ENCODE data around the gene COQ8B. TPM values are rescaled to one million over a fixed set of nuclear protein-coding genes. Genes with fewer than 3 reads are reported as not detected.
A peak's percentile ranks its signal among the peaks of the same experiment; 100 is the strongest.

Gene COQ8B
- total and polyA plus RNA-seq, 4 donors: 34.7 to 78.8 (median 52.3) TPM

DNA sequence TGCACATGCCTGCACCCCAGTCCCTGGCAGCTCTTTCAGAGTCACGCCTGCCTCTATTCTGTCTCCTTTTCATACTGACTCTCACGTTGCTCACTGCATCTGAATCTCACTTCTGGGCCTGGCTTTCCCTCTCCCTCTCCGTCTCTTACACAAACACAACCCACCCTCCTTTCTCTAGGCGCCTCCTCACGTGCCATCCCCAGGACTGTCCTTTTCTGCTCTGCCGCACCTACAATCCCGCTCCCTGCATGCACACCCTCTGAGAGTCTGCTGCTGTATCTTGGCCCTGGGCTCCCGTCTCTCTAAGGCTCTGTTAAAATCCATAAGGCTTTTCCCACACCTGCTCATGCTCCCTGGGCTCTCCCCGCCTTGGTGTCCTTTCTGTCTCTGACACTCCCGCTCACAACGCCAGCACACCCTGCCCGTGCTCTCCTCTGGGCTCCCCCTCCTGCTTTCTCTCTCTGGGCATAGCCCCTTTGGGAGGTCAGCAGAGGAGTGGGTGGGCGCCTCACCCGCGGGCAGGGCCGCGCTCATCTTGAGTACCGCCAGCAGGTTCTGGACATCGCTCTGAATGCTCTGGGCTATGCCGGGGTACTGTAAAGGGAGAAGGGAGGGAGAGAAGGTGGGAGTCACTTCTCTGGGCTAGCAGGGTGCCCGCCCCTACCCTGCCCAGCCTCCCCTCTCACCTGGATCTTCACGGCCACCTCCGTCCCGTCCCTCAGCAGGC, 13.5 kb downstream of the COQ8B start:
- peaks cover 0 to 2% (median 0%) of the 10 kb centered on the region in 5 donors for H3K4me1 ChIP-seq (ENCODE audit: control insufficient read depth in 5 of 5, insufficient read depth in 5 of 5, low read length in 5 of 5)
- H3K36me3 ChIP-seq (ENCODE audit: control insufficient read depth in 4 of 4, insufficient read depth in 4 of 4, low read length in 4 of 4): peaks cover 5 to 55% (median 22%) of the 10 kb centered on the region in 4 donors
- H3K27me3 ChIP-seq (ENCODE audit: control insufficient read depth in 3 of 3, insufficient read depth in 3 of 3, low read length in 2 of 3): no peaks in the 10 kb centered on the region
- no peak for DNase-seq
- TF ChIP-seq, protein P1, sequence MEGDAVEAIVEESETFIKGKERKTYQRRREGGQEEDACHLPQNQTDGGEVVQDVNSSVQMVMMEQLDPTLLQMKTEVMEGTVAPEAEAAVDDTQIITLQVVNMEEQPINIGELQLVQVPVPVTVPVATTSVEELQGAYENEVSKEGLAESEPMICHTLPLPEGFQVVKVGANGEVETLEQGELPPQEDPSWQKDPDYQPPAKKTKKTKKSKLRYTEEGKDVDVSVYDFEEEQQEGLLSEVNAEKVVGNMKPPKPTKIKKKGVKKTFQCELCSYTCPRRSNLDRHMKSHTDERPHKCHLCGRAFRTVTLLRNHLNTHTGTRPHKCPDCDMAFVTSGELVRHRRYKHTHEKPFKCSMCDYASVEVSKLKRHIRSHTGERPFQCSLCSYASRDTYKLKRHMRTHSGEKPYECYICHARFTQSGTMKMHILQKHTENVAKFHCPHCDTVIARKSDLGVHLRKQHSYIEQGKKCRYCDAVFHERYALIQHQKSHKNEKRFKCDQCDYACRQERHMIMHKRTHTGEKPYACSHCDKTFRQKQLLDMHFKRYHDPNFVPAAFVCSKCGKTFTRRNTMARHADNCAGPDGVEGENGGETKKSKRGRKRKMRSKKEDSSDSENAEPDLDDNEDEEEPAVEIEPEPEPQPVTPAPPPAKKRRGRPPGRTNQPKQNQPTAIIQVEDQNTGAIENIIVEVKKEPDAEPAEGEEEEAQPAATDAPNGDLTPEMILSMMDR (IDR thresholded peaks at IDR 0.05; ENCODE audit: control extremely low read depth, extremely low read depth): no peak
- no peaks in the 10 kb centered on the region for H3K9me3 ChIP-seq (ENCODE audit: control insufficient read depth in 4 of 4, insufficient read depth in 3 of 4, low read length in 3 of 4)
- WGBS, 2 donors: 94 to 95% methylated on average over 23 to 24 of the region's 24 CpGs
- no peak overlapping the region for H3K27ac ChIP-seq (ENCODE audit: low read depth in 1 of 2, low read length in 1 of 2)
- no peak overlapping the region for H3K9ac ChIP-seq (ENCODE audit: insufficient read depth in 1 of 2, low read length in 2 of 2)
- H3K4me3 ChIP-seq: no peak overlapping the region
- no peak for ATAC-seq (ENCODE audit: insufficient read depth, low FRiP score)

DNA sequence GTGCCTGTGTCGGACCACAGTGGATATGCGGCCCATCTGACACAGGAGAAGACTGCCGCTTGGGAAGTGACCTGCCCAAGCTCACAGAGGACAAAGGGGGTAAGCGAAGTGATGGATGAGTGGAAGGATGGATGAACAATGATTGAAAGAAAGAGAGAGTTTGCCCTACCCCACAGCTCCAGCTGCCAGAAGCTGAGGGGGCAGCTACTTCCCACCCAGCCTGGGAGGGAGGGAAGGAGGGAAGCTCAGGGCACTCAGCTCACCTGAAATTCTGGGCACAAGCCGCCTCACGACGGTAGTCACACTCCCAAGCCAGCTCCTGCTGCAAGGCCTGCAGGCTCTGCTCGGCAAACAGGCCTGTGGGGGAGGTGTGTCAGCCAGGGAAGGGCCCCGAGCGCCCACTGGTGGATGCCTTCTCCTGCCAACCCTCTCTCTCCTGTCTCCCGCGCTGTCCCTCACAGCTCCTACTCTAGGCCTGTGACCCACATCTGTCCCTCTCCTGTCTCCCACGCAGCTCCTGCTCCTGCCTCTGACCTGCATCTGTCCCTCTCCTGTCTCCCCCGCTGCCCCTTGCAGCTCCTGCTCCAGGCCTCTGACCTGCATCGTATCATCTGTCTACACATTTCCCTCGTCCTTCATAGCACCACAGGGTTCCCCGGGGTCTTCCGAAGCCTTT, 14.2 kb downstream of the COQ8B start:
- H3K4me1 ChIP-seq (ENCODE audit: control insufficient read depth in 5 of 5, insufficient read depth in 5 of 5, low read length in 5 of 5): peaks cover 0 to 2% (median 0%) of the 10 kb centered on the region in 5 donors

DNA sequence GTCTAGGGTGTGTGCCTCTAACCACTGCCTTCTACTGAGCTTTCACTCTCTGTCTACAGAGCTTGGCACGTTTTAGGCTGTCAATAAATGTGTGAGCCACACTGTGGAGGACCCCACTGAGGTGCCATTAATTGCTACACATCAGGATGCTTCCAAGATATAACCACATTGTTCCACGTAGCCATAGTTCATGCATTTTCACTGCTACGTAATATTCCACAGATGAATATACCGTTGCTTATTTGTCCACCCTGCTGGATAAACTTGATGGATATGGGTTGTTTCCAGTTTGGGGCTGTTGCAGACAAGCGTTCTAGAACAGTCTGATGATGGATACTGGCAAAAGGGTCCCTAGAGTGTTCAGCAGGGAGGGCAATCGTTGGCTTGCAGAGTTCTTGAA, 14.9 kb downstream of the COQ8B start:
- Histone ChIP-seq H3K36me3 (ENCODE audit: control insufficient read depth in 4 of 4, insufficient read depth in 4 of 4, low read length in 4 of 4) (peaks cover 5 to 53% (median 24%) of the 10 kb centered on the region in 4 donors), H3K4me3 (no peak overlapping the region), H3K9ac (ENCODE audit: insufficient read depth in 1 of 2, low read length in 2 of 2) (no peak overlapping the region), H3K27me3 (ENCODE audit: control insufficient read depth in 3 of 3, insufficient read depth in 3 of 3, low read length in 2 of 3) (no peaks in the 10 kb centered on the region), H3K4me1 (ENCODE audit: control insufficient read depth in 5 of 5, insufficient read depth in 5 of 5, low read length in 5 of 5) (peaks cover 0 to 2% (median 0%) of the 10 kb centered on the region in 5 donors), H3K9me3 (ENCODE audit: control insufficient read depth in 4 of 4, insufficient read depth in 3 of 4, low read length in 3 of 4) (no peaks in the 10 kb centered on the region), H3K27ac (ENCODE audit: low read depth in 1 of 2, low read length in 1 of 2) (no peak overlapping the region)
- DNase-seq: no peak
- ATAC-seq (ENCODE audit: insufficient read depth, low FRiP score): no peak
- WGBS, 2 donors: 97% methylated on average over 6 of the region's 6 CpGs
- TF ChIP-seq, protein P1 (IDR thresholded peaks at IDR 0.05; ENCODE audit: control extremely low read depth, extremely low read depth): no peak

More for the DNA sequence above, 14.2 kb downstream of the COQ8B start:
- Histone ChIP-seq H3K27me3 (ENCODE audit: control insufficient read depth in 3 of 3, insufficient read depth in 3 of 3, low read length in 2 of 3) (no peaks in the 10 kb centered on the region), H3K9me3 (ENCODE audit: control insufficient read depth in 4 of 4, insufficient read depth in 3 of 4, low read length in 3 of 4) (no peaks in the 10 kb centered on the region), H3K4me3 (no peak overlapping the region), H3K9ac (ENCODE audit: insufficient read depth in 1 of 2, low read length in 2 of 2) (no peak overlapping the region), H3K36me3 (ENCODE audit: control insufficient read depth in 4 of 4, insufficient read depth in 4 of 4, low read length in 4 of 4) (peaks cover 5 to 53% (median 22%) of the 10 kb centered on the region in 4 donors), H3K27ac (ENCODE audit: low read depth in 1 of 2, low read length in 1 of 2) (no peak overlapping the region)
- DNase-seq: peak in 2 of 3 donors; percentile 35 to 57
- WGBS, 2 donors: 80 to 89% methylated on average over 18 of the region's 18 CpGs
- ATAC-seq (ENCODE audit: insufficient read depth, low FRiP score): no peak
- TF ChIP-seq, protein P1 (IDR thresholded peaks at IDR 0.05; ENCODE audit: control extremely low read depth, extremely low read depth): no peak
